Caco-2 (cell line): ENCODE measurements around the gene ANO1. TPM values are rescaled to one million over a fixed set of nuclear protein-coding genes. Genes with fewer than 3 reads are reported as not detected.
"Not testable (repeated sequence)": the region's sequence is repeated elsewhere in the genome, so short reads cannot be mapped to it uniquely, and the experiment has no call there.

Experiments
- BruUV-seq: library from RNA; stranded (reverse); fragments of 400-500 nt; replicated peaks from 2 replicates; lab custom pipeline; 2021; lab: Mats Ljungman, UMichigan
- CTCF ChIA-PET: fragments of 300-600 bp; sonication (Branson Sonifier 250); formaldehyde crosslinking; loops from one replicate; lab custom pipeline; 2022; ENCODE audit warnings: antibody characterized with exemption; lab: Charles Lee
- POLR2A ChIA-PET: fragments of 300-600 bp; sonication (Branson Sonifier 250); formaldehyde crosslinking; loops from one replicate; lab custom pipeline; 2022; ENCODE audit warnings: antibody characterized with exemption; lab: Charles Lee
- DNase-seq, 2 experiments: peaks; one replicate each; pipeline versions ENCODE4 v3.0.0 to v3.0.0-alpha.2; 2020 to 2022
- H3K27me3 ChIP-seq: replicated peaks from 2 replicates; pipeline ENCODE4 v1.6.0; 2011; ENCODE audit warnings: low read length; ENCODE audit not compliant: control insufficient read depth, insufficient read depth
- H3K36me3 ChIP-seq: 2 replicates; pipeline ENCODE4 v1.5.1; 2011; ENCODE audit warnings: low read length; ENCODE audit not compliant: control insufficient read depth, insufficient read depth
- H3K4me1 ChIP-seq: fragments of 250-450 bp; sonication (Bioruptor Pico); 2 replicates; pipeline ENCODE4 v1.5.1; 2020; ENCODE audit warnings: mild to moderate bottlenecking
- H3K4me3 ChIP-seq: 2 replicates; pipeline ENCODE4 v1.5.1; 2011; ENCODE audit warnings: low read depth, mild to moderate bottlenecking, control low read depth, low read length
- H3K9me3 ChIP-seq: fragments of 250-450 bp; sonication (Bioruptor Pico); 2 replicates; pipeline ENCODE4 v1.5.1; 2020; ENCODE audit warnings: mild to moderate bottlenecking, moderate library complexity
- H3K27ac Mint-ChIP-seq: one replicate; pipeline ENCODE4 v1.8.0; 2022; ENCODE audit warnings: mixed read lengths; ENCODE audit not compliant: unreplicated experiment
- H3K27me3 Mint-ChIP-seq: one replicate; pipeline ENCODE4 v1.8.0; 2022; ENCODE audit warnings: mixed read lengths; ENCODE audit not compliant: insufficient read depth, unreplicated experiment
- H3K36me3 Mint-ChIP-seq: one replicate; pipeline ENCODE4 v1.8.0; 2022; ENCODE audit warnings: mild to moderate bottlenecking, mixed read lengths; ENCODE audit not compliant: insufficient read depth, unreplicated experiment
- H3K4me1 Mint-ChIP-seq: one replicate; pipeline ENCODE4 v1.8.0; 2022; ENCODE audit warnings: low read depth, mixed read lengths; ENCODE audit not compliant: unreplicated experiment
- H3K4me3 Mint-ChIP-seq: one replicate; pipeline ENCODE4 v1.8.0; 2022; ENCODE audit warnings: mild to moderate bottlenecking, moderate library complexity, mixed read lengths; ENCODE audit not compliant: unreplicated experiment
- H3K9me3 Mint-ChIP-seq: one replicate; pipeline ENCODE4 v1.8.0; 2022; ENCODE audit warnings: mixed read lengths; ENCODE audit not compliant: unreplicated experiment
- CTCF ChIP-seq, 2 experiments: fragments of 200-600 bp in 1 of 2; IDR thresholded peaks; 1 replicate in 1 of 2; 2 replicates in 1 of 2; pipeline versions ENCODE4 v1.5.1 to v1.8.0; 2011 to 2022; ENCODE audit warnings: antibody characterized with exemption in 1 of 2, control low read depth in 1 of 2, inconsistent platforms in 1 of 2, low read depth in 1 of 2, low read length in 1 of 2, mild to moderate bottlenecking in 1 of 2, moderate library complexity in 1 of 2; ENCODE audit not compliant: insufficient read depth in 1 of 2, severe bottlenecking in 1 of 2, unreplicated experiment in 1 of 2
- intact Hi-C: fragments of 100-400 bp; cut with micrococcal nuclease; formaldehyde crosslinking; loops from one replicate; pipeline ENCODE4 v1.10.0; 2022; ENCODE audit not compliant: unreplicated experiment
- total RNA-seq: library from RNA; stranded (reverse); gene quantifications from 2 replicates; pipeline ENCODE4 v1.2.3, GENCODE V29; 2022

The ANO1 gene
- total RNA-seq, 1 experiment from 2014 or later: 8.4 TPM

GRCh38 chr11:70032943-70033710 is 45.0 kb upstream of the ANO1 start:
- intact Hi-C loops: no loop called here
- CTCF ChIA-PET: no interaction called here
- Histone ChIP-seq H3K36me3 (no peaks in the 10 kb centered on the region), H3K4me1 (no peaks in the 10 kb centered on the region), H3K27me3 (no peaks in the 10 kb centered on the region), H3K4me3 (no peak overlapping the region), H3K9me3 (peaks cover 20% of the 10 kb centered on the region)
- Mint-ChIP-seq H3K4me3 (no peak overlapping the region), H3K9me3 (peaks cover 24% of the 10 kb centered on the region), H3K27me3 (no peaks in the 10 kb centered on the region), H3K36me3 (no peaks in the 10 kb centered on the region), H3K4me1 (no peaks in the 10 kb centered on the region), H3K27ac (no peak overlapping the region)
- no TSS peak for BruUV-seq
- no peak for TF ChIP-seq CTCF (IDR thresholded peaks at IDR 0.05; ENCODE audit: insufficient read depth in 1 of 2, low read depth in 1 of 2, low read length in 1 of 2, severe bottlenecking in 1 of 2, unreplicated experiment in 1 of 2)
- peak in 1 of 2 experiments; percentile 30 for DNase-seq
- POLR2A ChIA-PET: interaction anchor here (0.8 kb wide), 1 partner anchor 10 kb away, joined by 3 read pairs; no protein-coding TSS in a partner anchor

- no peak for DNase-seq
- Mint-ChIP-seq H3K4me1 (no peaks in the 10 kb centered on the region), H3K27me3 (no peaks in the 10 kb centered on the region), H3K9me3 (peaks cover 30% of the 10 kb centered on the region), H3K27ac (no peak overlapping the region), H3K4me3 (no peak overlapping the region), H3K36me3 (no peaks in the 10 kb centered on the region)
- intact Hi-C loops: no loop called here
- H3K36me3 ChIP-seq: no peaks in the 10 kb centered on the region
- H3K27me3 ChIP-seq: no peaks in the 10 kb centered on the region
- POLR2A ChIA-PET: no interaction called here
- CTCF ChIA-PET: no interaction called here
- BruUV-seq: no TSS peak
- peaks cover 26% of the 10 kb centered on the region for H3K9me3 ChIP-seq
- TF ChIP-seq CTCF (IDR thresholded peaks at IDR 0.05; ENCODE audit: insufficient read depth in 1 of 2, low read depth in 1 of 2, low read length in 1 of 2, severe bottlenecking in 1 of 2, unreplicated experiment in 1 of 2): no peak
- no peaks in the 10 kb centered on the region for H3K4me1 ChIP-seq
- H3K4me3 ChIP-seq: no peak overlapping the region
Measured at GRCh38 chr11:70033711-70034070, 44.4 kb upstream of the ANO1 start.

GRCh38 chr11:70034740-70035365 is 43.3 kb upstream of the ANO1 start:
- peak in 1 of 2 experiments; percentile 30 for DNase-seq
- H3K9me3 Mint-ChIP-seq: peaks cover 38% of the 10 kb centered on the region
- no peaks in the 10 kb centered on the region for H3K36me3 ChIP-seq
- no peaks in the 10 kb centered on the region for H3K36me3 Mint-ChIP-seq
- TF ChIP-seq CTCF (IDR thresholded peaks at IDR 0.05; ENCODE audit: insufficient read depth in 1 of 2, low read depth in 1 of 2, low read length in 1 of 2, severe bottlenecking in 1 of 2, unreplicated experiment in 1 of 2): no peak
- intact Hi-C loops: no loop called here
- no peaks in the 10 kb centered on the region for H3K4me1 ChIP-seq
- no peaks in the 10 kb centered on the region for H3K27me3 Mint-ChIP-seq
- BruUV-seq: no TSS peak
- H3K27ac Mint-ChIP-seq: no peak overlapping the region
- ChIA-PET POLR2A (no interaction called here), CTCF (interaction anchor here (0.6 kb wide), 1 partner anchor 28 kb away, joined by 3 read pairs; no protein-coding TSS in a partner anchor)
- H3K9me3 ChIP-seq: peaks cover 31% of the 10 kb centered on the region
- H3K4me1 Mint-ChIP-seq: no peaks in the 10 kb centered on the region
- no peak overlapping the region for H3K4me3 ChIP-seq
- no peak overlapping the region for H3K4me3 Mint-ChIP-seq
- H3K27me3 ChIP-seq: no peaks in the 10 kb centered on the region

- DNase-seq, H3K4me1 ChIP-seq, H3K27ac Mint-ChIP-seq, H3K27me3 Mint-ChIP-seq, H3K4me1 Mint-ChIP-seq, BruUV-seq, POLR2A ChIA-PET, CTCF ChIA-PET, H3K4me3 Mint-ChIP-seq, H3K36me3 Mint-ChIP-seq, intact Hi-C loops, H3K36me3 ChIP-seq, H3K27me3 ChIP-seq, H3K4me3 ChIP-seq: not testable (repeated sequence)
- H3K9me3 ChIP-seq: peaks cover 31% of the 10 kb centered on the region
- H3K9me3 Mint-ChIP-seq: peaks cover 43% of the 10 kb centered on the region
Measured at GRCh38 chr11:70035665-70036064, 42.5 kb upstream of the ANO1 start.
